Colon (tissue), 2 donors: ENCODE data around the gene MIDN.

Experiments
- FAIRE-seq: peaks from 2 replicates; lab custom pipeline; 2012; peaks lifted over from hg19 to GRCh38; lab: Jason Lieb, UNC
- donor health status: control.
- donor health status: control.

Gene MIDN

GRCh38 chr19:1283207-1283916 lies 35.0 kb downstream of the MIDN start:
- FAIRE-seq: no peak

- no peak for FAIRE-seq
These were observed 35.5 kb downstream of the MIDN start for GRCh38 chr19:1283917-1284292.

GRCh38 chr19:1284293-1284978 lies 36.1 kb downstream of the MIDN start:
- no peak for FAIRE-seq

- no peak for FAIRE-seq
These were observed 36.8 kb downstream of the MIDN start for GRCh38 chr19:1284979-1285736.

GRCh38 chr19:1285737-1286360 lies 37.5 kb downstream of the MIDN start, which contains the start of gene EFNA2:
TSS of gene EFNA2 (plus strand) at chr19:1285873. CDS start at chr19:1286169, 296 bp downstream.
- no peak for FAIRE-seq

- FAIRE-seq: no peak
These were observed 38.3 kb downstream of the MIDN start for GRCh38 chr19:1286487-1287353.

- FAIRE-seq: no peak
These were observed 39.2 kb downstream of the MIDN start for GRCh38 chr19:1287354-1288225.

GRCh38 chr19:1288226-1288612 lies 39.8 kb downstream of the MIDN start:
- FAIRE-seq: no peak

- no peak for FAIRE-seq
These were observed 40.7 kb downstream of the MIDN start for GRCh38 chr19:1288833-1289685.

GRCh38 chr19:1289686-1290025 lies 41.3 kb downstream of the MIDN start:
- no peak for FAIRE-seq

GRCh38 chr19:1290196-1290702 lies 41.9 kb downstream of the MIDN start:
- no peak for FAIRE-seq

- no peak for FAIRE-seq
These were observed 42.6 kb downstream of the MIDN start for GRCh38 chr19:1290703-1291651.

GRCh38 chr19:1291761-1292418 lies 43.5 kb downstream of the MIDN start:
- FAIRE-seq: no peak

- no peak for FAIRE-seq
These were observed 44.2 kb downstream of the MIDN start for GRCh38 chr19:1292419-1293151.

- FAIRE-seq: no peak
These were observed 45.6 kb downstream of the MIDN start for GRCh38 chr19:1293782-1294604.

GRCh38 chr19:1294688-1295087 lies 46.3 kb downstream of the MIDN start:
- no peak for FAIRE-seq
